HG03575 (cell line): ENCODE measurements around the gene HSCB.
"Not testable (repeated sequence)": the region's sequence is repeated elsewhere in the genome, so short reads cannot be mapped to it uniquely, and the experiment has no call there.

Experiments used
- ATAC-seq: cut with Tn5 transposase; IDR thresholded peaks from one replicate; pipeline ENCODE4 v1.9.1; 2021; ENCODE audit not compliant: unreplicated experiment, insufficient number of reproducible peaks, low FRiP score; ENCODE audit errors: extremely low read depth

Gene HSCB

GRCh38 chr22:28805426-28805825 is 63.6 kb downstream of the HSCB start:
- ATAC-seq: not testable (repeated sequence)
